Mesangial cell (primary cell): ENCODE data around the gene LPAR6. TPM values are rescaled to one million over a fixed set of nuclear protein-coding genes. Genes with fewer than 3 reads are reported as not detected.

Experiments used
- total RNA-seq: library from RNA; depleted of rRNA; stranded (reverse); fragments of >200 nt; gene quantifications from 2 replicates; pipeline ENCODE4 v1.2.3, GENCODE V29; 2015

Gene LPAR6
- 3.3 TPM in 2 replicates for total RNA-seq

GRCh38 chr13:48412881-48413351 is at the start of gene LPAR6:
Gene LPAR6, minus strand, starts transcription at chr13:48413113. Its CDS starts 690 bp downstream, at chr13:48412423.

Other genes with a start within 250 kb of the LPAR6 start
- 127 and 591 TPM in 2 replicates for gene ITM2B, start 179.9 kb downstream of the LPAR6 start, total RNA-seq
- 14.3 and 23.5 TPM in 2 replicates for gene RB1, start 109.4 kb downstream of the LPAR6 start, total RNA-seq
- gene RCBTB2, start 120.0 kb upstream of the LPAR6 start, total RNA-seq = 3.6 and 12.4 TPM in 2 replicates
- not detected in 2 replicates for gene CYSLTR2, start 240.8 kb upstream of the LPAR6 start, total RNA-seq